Endothelial cell (in vitro differentiated cells): ENCODE measurements around the gene OR11H6. TPM values are rescaled to one million over a fixed set of nuclear protein-coding genes. Genes with fewer than 3 reads are reported as not detected.

Experiments used
- DNase-seq: peaks from one replicate; pipeline ENCODE4 v3.0.0; 2021; ENCODE audit warnings: low spot score
- H3K27ac Mint-ChIP-seq: one replicate; pipeline ENCODE4 v1.8.0; 2021; ENCODE audit warnings: mixed read lengths, inconsistent platforms; ENCODE audit not compliant: unreplicated experiment
- H3K27me3 Mint-ChIP-seq: one replicate; pipeline ENCODE4 v1.8.0; 2021; ENCODE audit warnings: mild to moderate bottlenecking, moderate library complexity, mixed read lengths, inconsistent platforms; ENCODE audit not compliant: unreplicated experiment
- H3K36me3 Mint-ChIP-seq: one replicate; pipeline ENCODE4 v1.8.0; 2021; ENCODE audit warnings: mild to moderate bottlenecking, low read depth, mixed read lengths, inconsistent platforms; ENCODE audit not compliant: unreplicated experiment
- H3K4me1 Mint-ChIP-seq: one replicate; pipeline ENCODE4 v1.8.0; 2021; ENCODE audit warnings: mild to moderate bottlenecking, mixed read lengths, inconsistent platforms; ENCODE audit not compliant: unreplicated experiment
- H3K4me3 Mint-ChIP-seq: one replicate; pipeline ENCODE4 v1.8.0; 2021; ENCODE audit warnings: mild to moderate bottlenecking, mixed read lengths, inconsistent platforms; ENCODE audit not compliant: unreplicated experiment
- H3K9me3 Mint-ChIP-seq: one replicate; pipeline ENCODE4 v1.8.0; 2021; ENCODE audit warnings: mixed read lengths, inconsistent platforms; ENCODE audit not compliant: unreplicated experiment
- CTCF ChIP-seq: fragments of 200-600 bp; sonication (generic); IDR thresholded peaks from one replicate; pipeline ENCODE4 v1.5.0; 2021; ENCODE audit warnings: antibody characterized with exemption; ENCODE audit not compliant: unreplicated experiment
- total RNA-seq: library from RNA; stranded (reverse); fragmentation: NEBNext Ultra II Directional; extraction: Animal tissue kit (Norgen Biotek cat#: 25700); gene quantifications from one replicate; pipeline ENCODE4 v1.2.1, GENCODE V29; 2021; ENCODE audit not compliant: unreplicated experiment

OR11H6 gene
- total RNA-seq, 1 donor from 2014 or later = not detected

- Mint-ChIP-seq H3K27me3 (no peaks in the 10 kb centered on the region), H3K9me3 (peaks cover 41% of the 10 kb centered on the region), H3K27ac (no peak overlapping the region), H3K4me3 (no peak overlapping the region), H3K36me3 (peaks cover 6% of the 10 kb centered on the region), H3K4me1 (no peaks in the 10 kb centered on the region)
- no peak for TF ChIP-seq CTCF
- DNase-seq = no peak
These were observed 43.6 kb upstream of the OR11H6 start for GRCh38 chr14:20179880-20180279.

- H3K36me3 Mint-ChIP-seq = peaks cover 6% of the 10 kb centered on the region
These were observed 43.0 kb upstream of the OR11H6 start for GRCh38 chr14:20180486-20180885.

GRCh38 chr14:20184181-20184580 is 39.3 kb upstream of the OR11H6 start:
- DNase-seq = no peak
- Mint-ChIP-seq H3K27me3 (no peaks in the 10 kb centered on the region), H3K4me3 (no peak overlapping the region), H3K4me1 (no peaks in the 10 kb centered on the region), H3K36me3 (peaks cover 4% of the 10 kb centered on the region), H3K9me3 (peaks cover 47% of the 10 kb centered on the region), H3K27ac (no peak overlapping the region)
- no peak for TF ChIP-seq CTCF

More at GRCh38 chr14:20180486-20180885, 43.0 kb upstream of the OR11H6 start:
- H3K9me3 Mint-ChIP-seq = peaks cover 40% of the 10 kb centered on the region
- TF ChIP-seq CTCF = no peak
- H3K27me3 Mint-ChIP-seq = no peaks in the 10 kb centered on the region
- H3K4me1 Mint-ChIP-seq = no peaks in the 10 kb centered on the region
- no peak overlapping the region for H3K4me3 Mint-ChIP-seq
- DNase-seq = no peak
- no peak overlapping the region for H3K27ac Mint-ChIP-seq

- Mint-ChIP-seq H3K27me3 (no peaks in the 10 kb centered on the region), H3K4me1 (no peaks in the 10 kb centered on the region), H3K27ac (no peak within 1 kb of the TSS), H3K4me3 (no peak within 1 kb of the TSS), H3K9me3 (peaks cover 35% of the 10 kb centered on the region), H3K36me3 (peaks cover 8% of the 10 kb centered on the region)
- TF ChIP-seq CTCF = no peak
- no peak for DNase-seq
These were observed 32.9 kb upstream of the OR11H6 start, which contains the start of gene OR11G2 for GRCh38 chr14:20190596-20190995. OR11G2 (plus strand) TSS chr14:20190896; CDS start chr14:20197438, 6,542 bp downstream.

GRCh38 chr14:20191396-20191795 is 32.1 kb upstream of the OR11H6 start:
- Mint-ChIP-seq H3K4me1 (no peaks in the 10 kb centered on the region), H3K9me3 (peaks cover 39% of the 10 kb centered on the region), H3K27ac (no peak overlapping the region), H3K4me3 (no peak overlapping the region), H3K27me3 (no peaks in the 10 kb centered on the region), H3K36me3 (peaks cover 8% of the 10 kb centered on the region)
- TF ChIP-seq CTCF = no peak
- DNase-seq = no peak
